ENCODE measurements around the gene KNSTRN. TPM values are rescaled to one million over a fixed set of nuclear protein-coding genes. Genes with fewer than 3 reads are reported as not detected.

KNSTRN gene
- total and polyA plus RNA-seq, 2 of the 13 experiments (the other 11 are each of a cell fraction or from before 2014, with no cell fraction given): 20.3 to 62.3 TPM

DNA sequence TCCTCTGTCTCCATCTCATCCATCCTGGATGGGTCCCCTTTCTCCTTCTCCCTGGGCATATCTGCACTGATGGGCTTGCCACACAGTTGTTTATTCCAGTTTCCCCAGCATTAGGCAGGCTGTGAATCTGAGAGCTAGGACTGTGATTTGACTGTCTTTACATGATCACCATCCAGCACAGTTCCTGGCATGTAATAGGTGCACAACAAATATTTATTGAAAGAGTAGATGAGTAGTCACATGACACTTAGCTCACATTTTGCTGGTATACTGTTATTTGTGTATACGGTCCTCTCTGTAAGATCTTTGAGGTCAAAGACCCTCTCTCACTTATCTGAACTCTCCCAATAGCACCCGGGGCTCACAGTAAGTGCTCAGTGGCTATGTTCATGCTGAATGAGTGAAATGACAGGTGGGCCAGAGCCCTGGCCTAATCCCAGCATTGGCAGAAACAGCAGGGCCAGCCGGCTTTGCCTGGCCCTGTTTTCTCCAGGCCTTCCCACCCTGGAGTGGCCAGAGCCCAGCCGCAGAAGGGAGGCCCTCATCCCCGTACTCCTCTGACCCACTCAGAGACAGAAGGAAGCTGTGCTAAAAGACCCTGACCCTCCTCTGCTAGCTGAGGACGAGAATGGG, 42.1 kb downstream of the KNSTRN start:
- Histone ChIP-seq H3K9ac (ENCODE audit: insufficient read depth, low read depth, low read length) (no peak overlapping the region), H3K4me2 (ENCODE audit: low read depth, low read length) (no peak overlapping the region), H3K4me1 (ENCODE audit: insufficient read depth, low read length) (peaks cover 10% of the 10 kb centered on the region), H3K36me3 (replicated peaks in 1 of 2; ENCODE audit: control insufficient read depth in 1 of 2, insufficient read depth in 2 of 2, low read length in 2 of 2) (no peaks in the 10 kb centered on the region), H3K9me3 (ENCODE audit: low read length) (no peaks in the 10 kb centered on the region), H4K20me1 (ENCODE audit: insufficient read depth, low read length) (no peaks in the 10 kb centered on the region), H3K4me3 (replicated peaks in 1 of 3; ENCODE audit: insufficient read depth in 1 of 3, low read depth in 2 of 3, low read length in 3 of 3) (no peak overlapping the region), H2AFZ (ENCODE audit: low read length) (no peak overlapping the region), H3K27ac (ENCODE audit: extremely low read length, insufficient read depth, low read length) (no peak overlapping the region), H3K79me2 (ENCODE audit: insufficient read depth, low read length) (no peaks in the 10 kb centered on the region), H3K27me3 (ENCODE audit: control insufficient read depth in 1 of 2, insufficient read depth in 2 of 2, low read length in 2 of 2) (no peaks in the 10 kb centered on the region; a peak in 2 of 5 replicates)
- FAIRE-seq (no peak), ATAC-seq (no peak), DNase-seq (ENCODE audit: low spot score) (no peak)
- in situ Hi-C loops (cut with HindIII; ENCODE audit: extremely low pct_ligation_motif_present, low pct_unique_long_range_greater_than_20kb): loop anchor here (5.0 kb wide), 1 partner anchor 77 kb away; no protein-coding TSS in a partner anchor
- ChIA-PET POLR2A (interaction anchor here (1.7 kb wide), 1 partner anchor 15 kb away, joined by 3 read pairs; no protein-coding TSS in a partner anchor), CTCF (ENCODE audit: low intra/inter-chr PET ratio, low total read pairs) (no interaction called here)
- WGBS (ENCODE audit: low lambda C conversion rate): 26% methylated on average over 4 of the region's 6 CpGs
- BruUV-seq (replicated peaks): no TSS peak
- intact Hi-C loops (cut with micrococcal nuclease; ENCODE audit: unreplicated experiment): loop anchor here (5.0 kb wide), 1 partner anchor 102 kb away; the partner anchor contains the start of gene INAFM2
- TF ChIP-seq GMEB1 (CRISPR knock-in tag; IDR thresholded peaks at IDR 0.05; ENCODE audit: borderline replicate concordance): no peak
- TF ChIP-seq KLF12 (CRISPR knock-in tag; IDR thresholded peaks at IDR 0.05; ENCODE audit: borderline replicate concordance): no peak
- TF ChIP-seq SOX6 (IDR thresholded peaks at IDR 0.05): no peak
- no peak for TF ChIP-seq SOX6 (CRISPR knock-in tag; IDR thresholded peaks at IDR 0.05)
- no peak for TF ChIP-seq NCOA5 (CRISPR knock-in tag; IDR thresholded peaks at IDR 0.05)
- TF ChIP-seq, protein P1, sequence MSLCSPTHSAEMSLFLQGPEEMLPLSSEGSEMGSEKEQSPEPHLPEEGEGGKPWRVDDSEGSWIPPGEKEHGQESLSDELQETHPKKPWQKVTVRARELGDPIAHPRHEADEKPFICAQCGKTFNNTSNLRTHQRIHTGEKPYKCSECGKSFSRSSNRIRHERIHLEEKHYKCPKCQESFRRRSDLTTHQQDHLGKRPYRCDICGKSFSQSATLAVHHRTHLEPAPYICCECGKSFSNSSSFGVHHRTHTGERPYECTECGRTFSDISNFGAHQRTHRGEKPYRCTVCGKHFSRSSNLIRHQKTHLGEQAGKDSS (CRISPR knock-in tag; IDR thresholded peaks at IDR 0.05; ENCODE audit: borderline replicate concordance, low read depth): no peak
- no peak for TF ChIP-seq TOPORS (CRISPR knock-in tag; IDR thresholded peaks at IDR 0.05)
